Suprapubic skin (tissue), 4 donors: Measurements from ENCODE around the gene FUT9.

Source experiments
- CTCF ChIP-seq, 2 donors: fragments of 200-600 bp in 1 of 2; fragments of 450-650 bp in 1 of 2; sonication (generic) in 1 of 2; IDR thresholded peaks; one replicate each; pipeline ENCODE4 v1.5.1; 2016 to 2019; ENCODE audit warnings: antibody characterized with exemption in 2 of 2, mild to moderate bottlenecking in 1 of 2, moderate library complexity in 1 of 2
- POLR2A ChIP-seq, 2 donors: fragments of 450-650 bp; IDR thresholded peaks; one replicate each; pipeline ENCODE4 v1.6.1; 2017; ENCODE audit warnings: antibody characterized with exemption in 2 of 2, mild to moderate bottlenecking in 2 of 2, moderate library complexity in 2 of 2
- POLR2AphosphoS5 ChIP-seq, 3 donors: sonication (generic); formaldehyde crosslinking; IDR thresholded peaks; one replicate each; pipeline ENCODE4 v1.6.1; 2017; ENCODE audit warnings: antibody characterized with exemption in 3 of 3

GRCh38 chr6:96104910-96105309, 89.1 kb downstream of the FUT9 start:
- TF ChIP-seq CTCF (IDR thresholded peaks at IDR 0.05) (no peak), POLR2A (IDR thresholded peaks at IDR 0.05) (no peak), POLR2AphosphoS5 (IDR thresholded peaks at IDR 0.05) (no peak)
